AG09319 (cell line): ENCODE results near the gene KCNIP2.

Source experiments
- DNase-seq: peaks from one replicate; pipeline ENCODE4 v3.0.0-alpha.2; 2010; ENCODE audit warnings: low read depth; ENCODE audit errors: extremely low read depth
- CTCF ChIP-seq: IDR thresholded peaks from 2 replicates; pipeline ENCODE4 v1.5.1; 2011; ENCODE audit warnings: low read depth, mild to moderate bottlenecking, inconsistent platforms, low read length, moderate library complexity

Gene KCNIP2

GRCh38 chr10:101830322-101831168, 13.1 kb downstream of the KCNIP2 start:
- DNase-seq: peak; percentile 73
- TF ChIP-seq CTCF: no peak

- no peak for TF ChIP-seq CTCF
- no peak for DNase-seq
Measured at GRCh38 chr10:101829561-101830315, 13.9 kb downstream of the KCNIP2 start.

GRCh38 chr10:101828766-101829551, 14.6 kb downstream of the KCNIP2 start:
- TF ChIP-seq CTCF: no peak; the same call in 1 of the 2 replicates
- DNase-seq: no peak

GRCh38 chr10:101827919-101828600, 15.5 kb downstream of the KCNIP2 start:
- no peak for TF ChIP-seq CTCF
- no peak for DNase-seq

GRCh38 chr10:101826852-101827434, 16.7 kb downstream of the KCNIP2 start:
- no peak for TF ChIP-seq CTCF
- no peak for DNase-seq

GRCh38 chr10:101824736-101825135, 18.9 kb downstream of the KCNIP2 start:
- TF ChIP-seq CTCF: no peak
- no peak for DNase-seq
